BJ (cell line): ENCODE data around the gene PRR5. TPM values are rescaled to one million over a fixed set of nuclear protein-coding genes. Genes with fewer than 3 reads are reported as not detected.
A peak's percentile ranks its signal among the peaks of the same experiment; 100 is the strongest.

ENCODE experiments used
- CTCF ChIA-PET: fragments of 350-600 bp; formaldehyde crosslinking; extraction: SDS; loops from one replicate; lab custom pipeline; 2021; ENCODE audit warnings: antibody characterized with exemption, inconsistent platforms; lab: Yijun Ruan, JAX
- POLR2A ChIA-PET: fragments of 300-600 bp; sonication (Branson Sonifier 250); formaldehyde crosslinking; extraction: SDS; loops from one replicate; lab custom pipeline; 2021; ENCODE audit warnings: antibody characterized with exemption; lab: Charles Lee
- DNase-seq: peaks from one replicate; pipeline ENCODE4 v3.0.0-alpha.2; 2011; ENCODE audit warnings: low read depth
- H3K27me3 ChIP-seq: 2 replicates; pipeline ENCODE4 v1.6.0; 2011; ENCODE audit warnings: low read length; ENCODE audit not compliant: control insufficient read depth, insufficient read depth
- H3K36me3 ChIP-seq: 2 replicates; pipeline ENCODE4 v1.5.1; 2011; ENCODE audit warnings: low read length; ENCODE audit not compliant: control insufficient read depth, insufficient read depth
- H3K4me3 ChIP-seq: 2 replicates; pipeline ENCODE4 v1.5.1; 2011; ENCODE audit warnings: low read depth, mild to moderate bottlenecking, control low read depth, low read length
- CTCF ChIP-seq: IDR thresholded peaks from 2 replicates; pipeline ENCODE4 v1.5.1; 2011; ENCODE audit warnings: low read depth, mild to moderate bottlenecking, control low read depth, inconsistent platforms, low read length, moderate library complexity; ENCODE audit not compliant: insufficient read depth
- polyA plus RNA-seq: library from polyadenylated mRNA; depleted of rRNA; stranded (reverse); fragments of >200 nt; gene quantifications from 2 replicates; pipeline ENCODE4 v1.2.3, GENCODE V29; 2011

Gene PRR5
- polyA plus RNA-seq, 1 experiment, result 33.4 TPM

GRCh38 chr22:44683237-44683636 lies 18.8 kb upstream of the PRR5 start:
- Histone ChIP-seq H3K4me3 (no peak overlapping the region), H3K36me3 (peaks cover 2% of the 10 kb centered on the region; the same call in 1 of the 2 replicates), H3K27me3 (no peaks in the 10 kb centered on the region)
- CTCF ChIA-PET, result interaction anchor here (1.2 to 9.4 kb wide), 2 partner anchors 13 to 54 kb away, joined by 3 to 75 read pairs; no protein-coding TSS in a partner anchor
- POLR2A ChIA-PET, result no interaction called here
- DNase-seq, result no peak
- TF ChIP-seq CTCF, result no peak

GRCh38 chr22:44683881-44684280 lies 18.1 kb upstream of the PRR5 start:
- ChIA-PET CTCF (interaction anchor here (0.6 to 9.4 kb wide), 14 partner anchors 8 to 401 kb away, joined by 3 to 75 read pairs (median 4); no protein-coding TSS in a partner anchor), POLR2A (interaction anchor here (0.6 kb wide), 1 partner anchor 13 kb away, joined by 4 read pairs; no protein-coding TSS in a partner anchor)
- Histone ChIP-seq H3K27me3 (no peaks in the 10 kb centered on the region), H3K36me3 (peaks cover 2% of the 10 kb centered on the region; the same call in 1 of the 2 replicates), H3K4me3 (no peak overlapping the region)
- no peak for TF ChIP-seq CTCF
- no peak for DNase-seq

- H3K27me3 ChIP-seq, result no peaks in the 10 kb centered on the region
- no peak overlapping the region for H3K4me3 ChIP-seq
- ChIA-PET POLR2A (interaction anchor here (0.6 to 1.0 kb wide), 2 partner anchors 14 to 88 kb away, joined by 3 to 4 read pairs; no protein-coding TSS in a partner anchor), CTCF (interaction anchor here (0.5 to 9.4 kb wide), 28 partner anchors 8 to 697 kb away, joined by 3 to 75 read pairs (median 4); no protein-coding TSS in a partner anchor)
- H3K36me3 ChIP-seq, result peaks cover 2% of the 10 kb centered on the region; the same call in 1 of the 2 replicates
- peak; percentile 100 for TF ChIP-seq CTCF
- DNase-seq, result peak; percentile 89
Measured at GRCh38 chr22:44684506-44685383, 17.3 kb upstream of the PRR5 start.

GRCh38 chr22:44685384-44686056 lies 16.5 kb upstream of the PRR5 start:
- Histone ChIP-seq H3K27me3 (no peaks in the 10 kb centered on the region), H3K4me3 (no peak overlapping the region), H3K36me3 (peaks cover 2% of the 10 kb centered on the region; the same call in 1 of the 2 replicates)
- CTCF ChIA-PET, result interaction anchor here (0.5 to 9.4 kb wide), 25 partner anchors 7 to 698 kb away, joined by 3 to 75 read pairs (median 4); no protein-coding TSS in a partner anchor
- peak; percentile 29 for DNase-seq
- no peak for TF ChIP-seq CTCF
- POLR2A ChIA-PET, result interaction anchor here (0.6 to 1.0 kb wide), 2 partner anchors 13 to 87 kb away, joined by 3 to 4 read pairs; no protein-coding TSS in a partner anchor
